CD4-positive, alpha-beta memory T cell (primary cell): ENCODE results near the gene RABGAP1L. TPM values are rescaled to one million over a fixed set of nuclear protein-coding genes. Genes with fewer than 3 reads are reported as not detected.
A peak's percentile ranks its signal among the peaks of the same experiment; 100 is the strongest.

Source experiments
- CTCF ChIA-PET: fragments of 350-600 bp; sonication (Branson Sonifier 250); formaldehyde crosslinking; loops from one replicate; lab custom pipeline; 2021; ENCODE audit warnings: inconsistent platforms; ENCODE audit not compliant: partially characterized antibody; lab: Charles Lee
- POLR2A ChIA-PET: fragments of 350-600 bp; sonication (Branson Sonifier 250); formaldehyde crosslinking; loops from one replicate; lab custom pipeline; 2021; ENCODE audit not compliant: partially characterized antibody; lab: Charles Lee
- DNase-seq, 5 donors: peaks; one replicate each; pipeline versions ENCODE4 v3.0.0 to v3.0.0-alpha.2; 2020 to 2022; ENCODE audit warnings: mixed read lengths in 1 of 5
- H3K27ac ChIP-seq: one replicate; pipeline ENCODE4 v1.7.0; 2013; ENCODE audit warnings: low read depth, low read length
- H3K27me3 ChIP-seq: 2 replicates; pipeline ENCODE4 v1.7.0; 2013; ENCODE audit warnings: mild to moderate bottlenecking, low read length, moderate library complexity; ENCODE audit not compliant: insufficient read depth
- H3K36me3 ChIP-seq: 2 replicates; pipeline ENCODE4 v1.7.0; 2013; ENCODE audit warnings: mild to moderate bottlenecking, low read length, moderate library complexity; ENCODE audit not compliant: insufficient read depth
- H3K4me1 ChIP-seq: 2 replicates; pipeline ENCODE4 v1.7.0; 2013; ENCODE audit warnings: mild to moderate bottlenecking, low read length, moderate library complexity; ENCODE audit not compliant: insufficient read depth
- H3K4me3 ChIP-seq, 2 donors: one replicate each; pipeline ENCODE4 v1.7.0; 2013; ENCODE audit warnings: low read length in 2 of 2, mild to moderate bottlenecking in 1 of 2
- H3K9me3 ChIP-seq, 2 donors: one replicate each; pipeline ENCODE4 v1.7.0; 2013; ENCODE audit warnings: low read length in 2 of 2, control low read depth in 1 of 2; ENCODE audit not compliant: control insufficient read depth in 1 of 2
- H3K27ac Mint-ChIP-seq, 7 donors: one replicate each; pipeline ENCODE4 v1.8.0; 2020 to 2021; ENCODE audit warnings: mixed read lengths in 7 of 7, mild to moderate bottlenecking in 6 of 7, inconsistent platforms in 3 of 7, moderate library complexity in 3 of 7
- H3K27me3 Mint-ChIP-seq, 2 donors: one replicate each; pipeline ENCODE4 v1.8.0; 2020 to 2021; ENCODE audit warnings: mixed read lengths in 2 of 2
- H3K36me3 Mint-ChIP-seq, 2 donors: one replicate each; pipeline ENCODE4 v1.8.0; 2020 to 2021; ENCODE audit warnings: mixed read lengths in 2 of 2, inconsistent platforms in 1 of 2, mild to moderate bottlenecking in 1 of 2
- H3K4me1 Mint-ChIP-seq, 4 donors: one replicate each; pipeline ENCODE4 v1.8.0; 2020 to 2021; ENCODE audit warnings: mixed read lengths in 4 of 4, mild to moderate bottlenecking in 1 of 4
- H3K4me3 Mint-ChIP-seq, 8 donors: one replicate each; pipeline ENCODE4 v1.8.0; 2020 to 2021; ENCODE audit warnings: mixed read lengths in 8 of 8, mild to moderate bottlenecking in 7 of 8, moderate library complexity in 6 of 8, inconsistent platforms in 3 of 8
- H3K9me3 Mint-ChIP-seq, 8 donors: one replicate each; pipeline ENCODE4 v1.8.0; 2020 to 2021; ENCODE audit warnings: mixed read lengths in 8 of 8, mild to moderate bottlenecking in 5 of 8, inconsistent platforms in 3 of 8, moderate library complexity in 1 of 8
- intact Hi-C: fragments of 100-400 bp; cut with micrococcal nuclease; formaldehyde crosslinking; loops from one replicate; pipeline ENCODE4 v1.15.1; 2023
- polyA plus RNA-seq, 2 donors: library from polyadenylated mRNA; unstranded; fragments of 300-500 nt; fragmentation: Illumina TruSeq; gene quantifications; one replicate each; pipeline ENCODE4 v1.2.3, GENCODE V29; 2021
- total RNA-seq, 2 experiments: library from RNA; stranded (reverse); gene quantifications; one replicate each; pipeline ENCODE4 v1.2.3, GENCODE V29; 2021

The RABGAP1L gene
- total and polyA plus RNA-seq, 4 experiments from 2014 or later = 75.7 to 114 (median 96.8) TPM

DNA sequence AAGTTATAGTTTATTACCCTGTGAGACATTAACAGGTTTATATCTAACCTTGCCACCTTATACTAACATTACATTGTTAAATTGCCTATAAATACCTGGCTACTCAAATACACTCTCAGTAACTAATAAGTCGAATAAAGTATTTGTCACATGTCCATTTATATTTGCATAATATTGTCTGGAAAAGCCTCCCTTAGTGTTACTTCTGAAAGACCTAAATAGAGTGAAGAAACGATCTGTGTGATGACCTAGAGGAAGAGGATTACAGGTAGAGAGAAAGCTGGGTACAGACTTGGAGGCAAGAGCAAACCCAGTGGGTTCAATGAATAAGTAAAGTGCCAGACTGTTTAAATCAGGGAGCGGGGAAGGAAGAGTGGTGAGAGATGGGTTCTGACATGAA lies 837.7 kb downstream of the RABGAP1L start:
- Histone ChIP-seq H3K36me3 (no peaks in the 10 kb centered on the region), H3K9me3 (no peaks in the 10 kb centered on the region), H3K27me3 (no peaks in the 10 kb centered on the region), H3K27ac (no peak overlapping the region), H3K4me1 (peaks cover 29% of the 10 kb centered on the region), H3K4me3 (no peak overlapping the region)
- DNase-seq = no peak
- H3K27me3 Mint-ChIP-seq = no peaks in the 10 kb centered on the region
- peaks cover 0 to 6% of the 10 kb centered on the region in 2 donors for H3K36me3 Mint-ChIP-seq
- H3K27ac Mint-ChIP-seq = peak overlapping the region in 4 of 7 donors; percentile 6 to 92 (median 57)
- ChIA-PET POLR2A (interaction anchor here (1.0 to 5.1 kb wide), 4 partner anchors 12 to 198 kb away, joined by 3 to 315 read pairs (median 4); partner anchors contain the start of gene MRPS14), CTCF (interaction anchor here (0.7 to 5.0 kb wide), 6 partner anchors 13 to 223 kb away, joined by 3 to 55 read pairs (median 7); partner anchors contain the start of gene MRPS14)
- H3K4me1 Mint-ChIP-seq = peaks cover 14 to 27% (median 20%) of the 10 kb centered on the region in 4 donors
- intact Hi-C loops = loop anchor here (5.0 to 10.0 kb wide), 4 partner anchors 740 to 1522 kb away; partner anchors contain the start of genes CENPL, DARS2, KLHL20 and PRDX6
- H3K4me3 Mint-ChIP-seq = no peak overlapping the region
- H3K9me3 Mint-ChIP-seq = no peaks in the 10 kb centered on the region

DNA sequence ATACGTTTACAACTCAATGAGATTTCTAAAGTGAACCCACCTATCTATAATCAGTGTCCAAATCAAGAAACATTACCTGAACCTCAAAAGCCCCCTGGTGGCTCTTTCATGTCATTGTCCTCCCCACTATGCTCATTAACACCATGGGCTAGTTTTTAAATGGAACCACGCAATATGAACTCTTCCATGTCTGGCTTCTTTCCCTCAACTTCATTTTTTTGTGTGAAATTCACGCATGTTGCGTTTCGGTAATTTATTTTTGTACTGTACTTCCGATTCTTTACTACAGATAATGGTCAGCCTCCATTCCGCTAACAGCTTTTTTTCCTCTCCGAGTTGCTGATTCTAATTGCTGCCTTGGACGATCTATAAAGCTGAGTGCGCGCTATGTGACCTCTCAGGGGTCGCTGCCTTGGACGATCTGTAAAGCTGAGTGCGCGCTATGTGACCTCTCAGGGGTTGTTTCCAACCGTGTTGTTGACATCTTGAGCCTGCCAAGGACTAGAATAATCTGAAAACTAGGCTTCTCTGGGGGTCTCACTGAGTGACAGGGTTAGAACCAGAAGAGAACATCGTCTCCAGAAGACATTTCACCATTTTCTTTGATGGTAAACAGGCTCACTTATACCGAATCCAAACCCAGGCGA lies 839.4 kb downstream of the RABGAP1L start:
- peak; percentile 66 to 77 (median 68) for DNase-seq
- Histone ChIP-seq H3K9me3 (no peaks in the 10 kb centered on the region), H3K36me3 (no peaks in the 10 kb centered on the region), H3K27ac (peak overlapping the region; percentile 99), H3K4me3 (peak overlapping the region; percentile 42 to 63), H3K27me3 (no peaks in the 10 kb centered on the region), H3K4me1 (peaks cover 45% of the 10 kb centered on the region)
- Mint-ChIP-seq H3K4me1 (peaks cover 25 to 41% (median 33%) of the 10 kb centered on the region in 4 donors), H3K27ac (no peak overlapping the region), H3K4me3 (no peak overlapping the region), H3K27me3 (no peaks in the 10 kb centered on the region), H3K36me3 (peaks cover 0 to 3% of the 10 kb centered on the region in 2 donors), H3K9me3 (no peaks in the 10 kb centered on the region)
- CTCF ChIA-PET = interaction anchor here (0.7 to 5.0 kb wide), 21 partner anchors 9 to 229 kb away, joined by 3 to 55 read pairs (median 6); partner anchors contain the start of gene MRPS14
- POLR2A ChIA-PET = interaction anchor here (0.6 to 5.1 kb wide), 39 partner anchors 9 to 1522 kb away, joined by 3 to 315 read pairs (median 7); partner anchors contain the start of genes CENPL, DARS2, GAS5 and KIAA0040
- intact Hi-C loops = loop anchor here (1.0 to 10.0 kb wide), 14 partner anchors 15 to 1524 kb away; partner anchors contain the start of genes CENPL, DARS2, KLHL20 and MRPS14

DNA sequence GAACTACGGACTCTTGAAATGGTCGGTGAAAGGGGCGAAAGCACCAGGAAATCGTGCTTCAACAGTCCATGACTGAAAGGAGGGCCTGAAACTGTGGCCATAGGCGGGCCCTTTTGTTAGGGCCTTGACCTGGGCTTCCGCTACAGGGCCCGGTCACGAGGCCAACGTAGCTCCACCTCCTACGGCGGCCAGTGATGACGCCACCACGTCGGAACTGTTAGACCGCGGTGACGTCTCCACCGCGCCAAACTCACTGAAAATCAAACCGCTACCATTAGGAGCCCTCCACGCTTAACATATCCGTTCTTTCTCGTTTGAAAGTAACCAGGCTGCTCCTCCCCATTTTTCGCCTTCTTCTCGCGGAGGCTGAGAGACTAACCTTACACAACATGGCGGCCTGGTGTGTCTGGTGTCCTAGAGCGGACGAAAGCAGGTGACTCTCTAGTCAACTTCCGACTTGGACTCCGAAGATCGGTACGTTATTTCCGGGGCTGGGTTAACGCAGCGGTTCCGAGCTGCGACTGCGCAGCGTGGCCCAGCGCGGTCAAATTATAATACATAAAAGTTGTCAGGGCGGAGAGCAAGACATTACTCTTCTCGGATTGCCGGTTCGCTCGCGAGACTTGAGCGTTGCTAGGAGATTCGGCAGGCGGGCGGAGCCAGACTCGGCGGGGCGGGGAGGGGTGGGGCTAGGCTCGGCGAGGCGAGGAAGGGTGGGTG lies 840.1 kb downstream of the RABGAP1L start:
- Histone ChIP-seq H3K27me3 (no peaks in the 10 kb centered on the region), H3K36me3 (no peaks in the 10 kb centered on the region), H3K4me1 (peaks cover 52% of the 10 kb centered on the region), H3K4me3 (peak overlapping the region; percentile 42 to 63), H3K27ac (peak overlapping the region; percentile 99), H3K9me3 (no peaks in the 10 kb centered on the region)
- peak; percentile 97 to 99 (median 99) for DNase-seq
- intact Hi-C loops = loop anchor here (1.0 to 10.0 kb wide), 11 partner anchors 24 to 1525 kb away; partner anchors contain the start of genes CENPL, DARS2, KLHL20 and MRPS14
- H3K4me1 Mint-ChIP-seq = peaks cover 24 to 43% (median 37%) of the 10 kb centered on the region in 4 donors
- H3K27me3 Mint-ChIP-seq = no peaks in the 10 kb centered on the region
- H3K27ac Mint-ChIP-seq = no peak overlapping the region
- CTCF ChIA-PET = interaction anchor here (0.7 to 5.0 kb wide), 21 partner anchors 10 to 230 kb away, joined by 3 to 55 read pairs (median 6); partner anchors contain the start of gene MRPS14
- POLR2A ChIA-PET = interaction anchor here (0.6 to 5.1 kb wide), 42 partner anchors 10 to 1523 kb away, joined by 3 to 315 read pairs (median 7); partner anchors contain the start of genes CENPL, DARS2, GAS5 and KIAA0040
- H3K36me3 Mint-ChIP-seq = peaks cover 0 to 4% of the 10 kb centered on the region in 2 donors
- H3K4me3 Mint-ChIP-seq = no peak overlapping the region
- no peaks in the 10 kb centered on the region for H3K9me3 Mint-ChIP-seq

DNA sequence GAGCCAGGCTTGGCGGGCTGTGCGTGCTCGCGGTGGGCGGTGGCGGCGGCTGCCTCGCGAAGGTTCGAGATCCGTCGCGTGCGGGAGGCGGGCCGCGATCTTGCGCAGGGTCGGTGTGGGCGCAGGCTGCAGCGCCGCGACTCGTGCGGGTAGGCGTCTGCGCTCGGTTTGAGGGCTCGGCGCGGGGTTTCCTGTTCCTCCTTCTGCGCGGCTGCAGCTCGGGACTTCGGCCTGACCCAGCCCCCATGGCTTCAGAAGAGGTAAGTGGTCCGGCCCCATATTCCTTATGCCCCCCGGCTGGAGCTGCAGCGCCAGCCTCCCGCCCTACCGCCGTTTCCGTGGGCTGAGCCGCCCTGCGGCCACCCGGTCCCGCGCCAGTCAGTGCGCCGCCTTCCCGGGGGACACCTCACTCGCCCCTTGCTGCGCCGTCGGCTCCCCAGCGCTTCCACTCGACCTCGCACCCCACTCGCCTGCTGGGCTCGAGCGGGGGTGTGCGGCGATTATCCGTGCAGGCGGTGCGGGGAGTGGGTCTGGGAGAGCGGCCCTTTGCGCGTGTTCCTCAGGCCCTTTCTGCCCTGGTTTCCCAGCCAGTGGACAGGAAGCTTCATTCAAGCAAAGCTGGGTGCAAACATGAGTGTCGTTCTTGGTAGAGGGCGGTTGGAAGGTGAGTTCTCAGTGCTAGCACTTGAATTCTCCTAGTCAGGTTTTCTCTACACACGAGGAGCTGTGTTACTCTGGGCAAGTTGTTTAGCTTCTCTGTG lies 840.8 kb downstream of the RABGAP1L start, which contains the start of gene CACYBP:
TSS of gene CACYBP (plus strand) at position 12 of the 761 bp plus-strand sequence. CDS start at position 246, 234 bp downstream.
- Histone ChIP-seq H3K4me3 (peak within 1 kb of the TSS; percentile 42 to 63), H3K9me3 (no peaks in the 10 kb centered on the region), H3K27ac (peak within 1 kb of the TSS; percentile 99), H3K27me3 (no peaks in the 10 kb centered on the region), H3K4me1 (peaks cover 55% of the 10 kb centered on the region), H3K36me3 (no peaks in the 10 kb centered on the region)
- H3K36me3 Mint-ChIP-seq = peaks cover 0 to 8% of the 10 kb centered on the region in 2 donors
- intact Hi-C loops = loop anchor here (1.0 to 10.0 kb wide), 11 partner anchors 23 to 1525 kb away; partner anchors contain the start of genes CENPL, DARS2, KLHL20 and MRPS14
- peaks cover 26 to 46% (median 39%) of the 10 kb centered on the region in 4 donors for H3K4me1 Mint-ChIP-seq
- no peaks in the 10 kb centered on the region for H3K27me3 Mint-ChIP-seq
- CTCF ChIA-PET = interaction anchor here (0.7 to 5.0 kb wide), 16 partner anchors 16 to 231 kb away, joined by 3 to 55 read pairs (median 6); partner anchors contain the start of gene MRPS14
- POLR2A ChIA-PET = interaction anchor here (0.7 to 5.1 kb wide), 28 partner anchors 11 to 1523 kb away, joined by 3 to 315 read pairs (median 10); partner anchors contain the start of genes CENPL, DARS2, GAS5 and KIAA0040
- peak within 1 kb of the TSS in 1 of 8 donors; percentile 99 for H3K4me3 Mint-ChIP-seq
- H3K9me3 Mint-ChIP-seq = no peaks in the 10 kb centered on the region
- peak within 1 kb of the TSS in 2 of 7 donors; percentile 97 to 98 for H3K27ac Mint-ChIP-seq
- DNase-seq = peak in 2 of 5 donors; percentile 24 to 51

DNA sequence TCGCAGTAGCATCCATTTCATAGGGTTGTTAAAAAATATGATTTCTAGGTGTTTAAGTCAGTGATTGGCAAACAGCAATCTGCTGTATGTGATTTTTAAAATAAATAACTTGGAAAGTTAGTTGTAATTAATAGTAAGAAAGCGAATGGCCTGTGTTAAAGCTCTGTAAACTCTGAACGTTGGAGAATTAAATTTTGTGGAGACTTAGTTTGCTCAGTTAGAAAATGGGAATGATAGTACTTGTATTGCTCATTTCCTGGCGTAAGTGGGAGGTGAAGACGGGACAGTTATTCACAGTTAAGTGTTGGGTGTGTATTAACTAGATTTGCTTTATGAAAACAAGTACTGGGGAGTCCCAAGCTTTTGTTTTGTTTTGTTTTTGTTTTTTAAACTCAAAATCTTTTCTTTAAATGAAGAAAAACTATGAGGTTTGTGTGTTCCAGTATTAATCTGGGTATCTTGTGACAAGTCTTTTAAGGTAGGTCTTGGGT lies 841.4 kb downstream of the RABGAP1L start:
- Mint-ChIP-seq H3K27me3 (no peaks in the 10 kb centered on the region), H3K4me1 (peaks cover 32 to 52% (median 45%) of the 10 kb centered on the region in 4 donors), H3K9me3 (no peaks in the 10 kb centered on the region), H3K4me3 (peak overlapping the region in 1 of 8 donors; percentile 99), H3K36me3 (peaks cover 0 to 14% of the 10 kb centered on the region in 2 donors), H3K27ac (peak overlapping the region in 2 of 7 donors; percentile 97 to 98)
- peak overlapping the region; percentile 24 to 63 for H3K4me3 ChIP-seq
- no peaks in the 10 kb centered on the region for H3K36me3 ChIP-seq
- H3K27ac ChIP-seq = peak overlapping the region; percentile 99
- POLR2A ChIA-PET = interaction anchor here (0.5 to 5.1 kb wide), 17 partner anchors 11 to 1524 kb away, joined by 3 to 315 read pairs (median 26); partner anchors contain the start of genes GAS5, KIAA0040, MRPS14 and PRDX6
- no peaks in the 10 kb centered on the region for H3K27me3 ChIP-seq
- H3K9me3 ChIP-seq = no peaks in the 10 kb centered on the region
- DNase-seq = peak in 1 of 5 donors; percentile 13
- peaks cover 55% of the 10 kb centered on the region for H3K4me1 ChIP-seq
- CTCF ChIA-PET = interaction anchor here (0.7 to 2.2 kb wide), 7 partner anchors 20 to 201 kb away, joined by 3 to 7 read pairs (median 5); partner anchors contain the start of gene MRPS14
- intact Hi-C loops = no loop called here
